Loucy (cell line): ENCODE results near the gene TEDC1.

ENCODE experiments used
- H2AFZ ChIP-seq: fragments of 200-600 bp; sonication (generic); 2 replicates; pipeline ENCODE4 v1.6.0; 2016; ENCODE audit warnings: antibody characterized with exemption, mild to moderate bottlenecking, low read length, moderate library complexity
- H3F3A ChIP-seq: fragments of 200-600 bp; 2 replicates; pipeline ENCODE4 v1.6.0; 2016; ENCODE audit warnings: antibody characterized with exemption, low read depth, mild to moderate bottlenecking
- H3K27me3 ChIP-seq: fragments of 200-600 bp; sonication (generic); 2 replicates; pipeline ENCODE4 v1.6.1; 2014; ENCODE audit warnings: low read length, mild to moderate bottlenecking; ENCODE audit not compliant: insufficient read depth, poor library complexity, severe bottlenecking
- H3K36me3 ChIP-seq: fragments of 200-600 bp; sonication (generic); 2 replicates; pipeline ENCODE4 v1.6.1; 2016; ENCODE audit warnings: low read length; ENCODE audit not compliant: insufficient read depth
- H3K4me1 ChIP-seq: fragments of 200-600 bp; sonication (generic); 2 replicates; pipeline ENCODE4 v1.5.1; 2014; ENCODE audit warnings: low read length, mild to moderate bottlenecking; ENCODE audit not compliant: insufficient read depth, poor library complexity, severe bottlenecking
- H3K4me2 ChIP-seq: fragments of 200-600 bp; sonication (generic); 2 replicates; pipeline ENCODE4 v1.6.0; 2014; ENCODE audit warnings: antibody characterized with exemption, low read length, low read depth, mild to moderate bottlenecking; ENCODE audit not compliant: poor library complexity, severe bottlenecking
- H3K4me3 ChIP-seq: fragments of 200-600 bp; sonication (generic); 2 replicates; pipeline ENCODE4 v1.5.1; 2014; ENCODE audit warnings: low read length, mild to moderate bottlenecking, mixed read lengths; ENCODE audit not compliant: poor library complexity, severe bottlenecking
- H3K79me2 ChIP-seq: fragments of 200-600 bp; sonication (generic); 2 replicates; pipeline ENCODE4 v1.6.1; 2014; ENCODE audit warnings: low read length; ENCODE audit not compliant: insufficient read depth
- H3K9ac ChIP-seq: fragments of 200-600 bp; sonication (generic); 2 replicates; pipeline ENCODE4 v1.6.0; 2014; ENCODE audit warnings: mild to moderate bottlenecking, low read depth, low read length, moderate library complexity; ENCODE audit not compliant: poor library complexity, severe bottlenecking
- H3K9me2 ChIP-seq: fragments of 200-600 bp; sonication (generic); replicated peaks from 2 replicates; pipeline ENCODE4 v1.6.1; 2016; ENCODE audit warnings: low read depth, low read length, mixed read lengths
- H3K9me3 ChIP-seq: fragments of 200-600 bp; sonication (generic); 2 replicates; pipeline ENCODE4 v1.6.1; 2014; ENCODE audit warnings: mild to moderate bottlenecking, antibody characterized with exemption, low read length, low read depth; ENCODE audit not compliant: insufficient read depth
- H4K20me1 ChIP-seq: fragments of 200-600 bp; sonication (generic); 2 replicates; pipeline ENCODE4 v1.6.0; 2014; ENCODE audit warnings: antibody characterized with exemption, low read length, mild to moderate bottlenecking; ENCODE audit not compliant: insufficient read depth, poor library complexity, severe bottlenecking
- EZH2phosphoT487 ChIP-seq: fragments of 200-600 bp; IDR thresholded peaks from 2 replicates; pipeline ENCODE4 v1.6.1; 2018; ENCODE audit warnings: antibody characterized with exemption, mild to moderate bottlenecking, moderate library complexity, borderline replicate concordance
- TF ChIP-seq, protein P1 (sequence below): fragments of 200-600 bp; sonication (generic); conservative IDR thresholded peaks from 2 replicates; pipeline ENCODE4 v1.5.1; 2014; ENCODE audit warnings: mild to moderate bottlenecking, antibody characterized with exemption, low read length

TEDC1 gene

DNA sequence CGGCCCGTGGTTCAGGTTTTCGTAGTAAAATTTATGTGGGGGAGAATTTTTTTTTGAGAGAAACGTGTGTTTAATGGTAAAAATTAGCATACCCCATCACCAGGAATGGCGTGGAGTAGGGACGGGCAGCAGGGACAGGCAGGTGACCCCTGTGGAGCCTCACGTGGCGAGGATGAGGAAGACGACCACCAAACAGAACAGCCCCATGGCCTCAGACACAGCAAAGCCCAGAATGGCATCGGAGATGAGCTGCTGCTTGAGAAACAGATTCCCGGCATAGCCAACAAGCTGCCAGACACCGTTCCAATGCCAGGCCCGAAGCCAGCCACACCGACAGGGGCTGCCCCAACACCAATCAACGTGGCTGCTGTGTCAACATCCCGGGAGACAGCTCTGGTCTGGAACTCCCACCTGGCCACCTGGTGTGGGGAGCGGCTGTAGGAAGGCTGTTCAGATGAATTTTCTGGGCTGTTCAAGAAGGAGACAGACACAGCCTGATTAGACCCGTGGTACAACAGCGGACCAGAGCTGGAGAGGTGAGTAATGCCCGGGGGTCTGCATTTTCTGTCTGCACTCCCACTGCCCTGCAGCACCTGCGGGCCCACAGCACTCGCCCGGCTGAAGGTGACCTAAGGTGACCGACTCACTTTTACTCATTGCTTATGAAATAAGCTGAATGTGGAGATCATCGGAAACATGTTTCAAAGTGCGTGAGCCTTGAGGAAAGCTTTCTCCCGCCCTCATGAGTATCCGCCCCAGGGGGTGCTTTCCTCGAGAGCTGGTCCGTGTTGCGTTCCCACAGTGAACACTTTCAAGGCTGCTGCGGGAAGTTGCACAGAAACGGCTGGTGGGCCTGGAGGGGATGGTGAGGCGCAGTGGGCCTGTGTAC, 45.9 kb downstream of the TEDC1 start:
- Histone ChIP-seq H2AFZ (no peak overlapping the region), H3K36me3 (no peaks in the 10 kb centered on the region), H3K79me2 (no peaks in the 10 kb centered on the region), H3K9ac (no peak overlapping the region), H3K4me2 (no peak overlapping the region), H3K27me3 (no peaks in the 10 kb centered on the region), H3K9me2 (no peaks in the 10 kb centered on the region), H3F3A (no peaks in the 10 kb centered on the region), H3K4me3 (no peak overlapping the region), H3K4me1 (peaks cover 3% of the 10 kb centered on the region), H3K9me3 (no peaks in the 10 kb centered on the region), H4K20me1 (no peaks in the 10 kb centered on the region)
- TF ChIP-seq, protein P1, sequence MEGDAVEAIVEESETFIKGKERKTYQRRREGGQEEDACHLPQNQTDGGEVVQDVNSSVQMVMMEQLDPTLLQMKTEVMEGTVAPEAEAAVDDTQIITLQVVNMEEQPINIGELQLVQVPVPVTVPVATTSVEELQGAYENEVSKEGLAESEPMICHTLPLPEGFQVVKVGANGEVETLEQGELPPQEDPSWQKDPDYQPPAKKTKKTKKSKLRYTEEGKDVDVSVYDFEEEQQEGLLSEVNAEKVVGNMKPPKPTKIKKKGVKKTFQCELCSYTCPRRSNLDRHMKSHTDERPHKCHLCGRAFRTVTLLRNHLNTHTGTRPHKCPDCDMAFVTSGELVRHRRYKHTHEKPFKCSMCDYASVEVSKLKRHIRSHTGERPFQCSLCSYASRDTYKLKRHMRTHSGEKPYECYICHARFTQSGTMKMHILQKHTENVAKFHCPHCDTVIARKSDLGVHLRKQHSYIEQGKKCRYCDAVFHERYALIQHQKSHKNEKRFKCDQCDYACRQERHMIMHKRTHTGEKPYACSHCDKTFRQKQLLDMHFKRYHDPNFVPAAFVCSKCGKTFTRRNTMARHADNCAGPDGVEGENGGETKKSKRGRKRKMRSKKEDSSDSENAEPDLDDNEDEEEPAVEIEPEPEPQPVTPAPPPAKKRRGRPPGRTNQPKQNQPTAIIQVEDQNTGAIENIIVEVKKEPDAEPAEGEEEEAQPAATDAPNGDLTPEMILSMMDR: no peak
- TF ChIP-seq EZH2phosphoT487: no peak

- TF ChIP-seq, protein P1: peak; percentile 81
- no peak for TF ChIP-seq EZH2phosphoT487
- Histone ChIP-seq H3K4me2 (no peak overlapping the region), H3K4me1 (peaks cover 2% of the 10 kb centered on the region), H3K36me3 (no peaks in the 10 kb centered on the region), H3F3A (no peaks in the 10 kb centered on the region), H3K9me3 (peaks cover 4% of the 10 kb centered on the region; the same call in 1 of the 2 replicates), H3K9ac (no peak overlapping the region), H3K9me2 (no peaks in the 10 kb centered on the region), H3K4me3 (no peak overlapping the region), H3K79me2 (no peaks in the 10 kb centered on the region), H2AFZ (0 out of 2 replicates have a peak overlapping the region, but pooled peaks have one; percentile 61), H4K20me1 (no peaks in the 10 kb centered on the region), H3K27me3 (no peaks in the 10 kb centered on the region)
These were observed 46.8 kb downstream of the TEDC1 start for GRCh38 chr14:105537580-105538474.

DNA sequence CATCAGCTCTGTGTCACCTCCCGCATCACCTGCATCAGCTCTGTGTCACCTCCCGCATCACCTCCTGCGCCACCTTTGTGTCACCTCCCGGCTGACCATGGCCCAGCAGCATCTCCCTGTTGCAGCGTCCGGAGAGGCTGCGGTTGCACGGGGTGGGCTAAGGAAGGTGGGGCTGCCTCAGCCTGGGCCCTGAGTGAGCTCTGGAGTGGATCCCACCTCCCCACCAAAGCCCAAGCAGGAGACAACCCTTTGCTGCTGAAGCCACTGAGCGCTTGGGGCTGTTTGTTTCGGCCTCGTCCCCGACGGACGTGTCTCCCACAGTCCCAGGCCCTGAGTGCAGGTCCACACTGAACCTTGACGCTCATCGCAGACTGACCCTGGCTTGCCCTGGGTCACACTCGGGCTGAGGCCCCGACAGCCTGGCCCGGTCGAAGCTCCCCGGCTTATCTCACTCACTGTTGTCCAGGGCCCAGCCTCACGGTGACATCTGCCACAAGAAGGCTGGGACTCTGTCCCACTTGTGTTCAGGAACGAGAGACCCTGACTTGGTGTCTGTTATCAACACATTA, 47.5 kb downstream of the TEDC1 start:
- Histone ChIP-seq H3K36me3 (no peaks in the 10 kb centered on the region), H3K9me2 (no peaks in the 10 kb centered on the region), H2AFZ (no peak overlapping the region), H3K4me3 (no peak overlapping the region), H3K9me3 (peaks cover 7% of the 10 kb centered on the region; the same call in 1 of the 2 replicates), H3K4me1 (no peaks in the 10 kb centered on the region), H3K79me2 (no peaks in the 10 kb centered on the region), H3K9ac (no peak overlapping the region), H3K4me2 (no peak overlapping the region), H3K27me3 (no peaks in the 10 kb centered on the region), H3F3A (no peaks in the 10 kb centered on the region), H4K20me1 (no peaks in the 10 kb centered on the region)
- TF ChIP-seq, protein P1: no peak
- TF ChIP-seq EZH2phosphoT487: no peak
